Islet precursor cell (in vitro differentiated cells): ENCODE measurements around the gene GNB1.
A peak's percentile ranks its signal among the peaks of the same experiment; 100 is the strongest.

Experiments
- DNase-seq: peaks from one replicate; pipeline ENCODE4 v3.0.0-alpha.2; 2018

Gene GNB1

DNA sequence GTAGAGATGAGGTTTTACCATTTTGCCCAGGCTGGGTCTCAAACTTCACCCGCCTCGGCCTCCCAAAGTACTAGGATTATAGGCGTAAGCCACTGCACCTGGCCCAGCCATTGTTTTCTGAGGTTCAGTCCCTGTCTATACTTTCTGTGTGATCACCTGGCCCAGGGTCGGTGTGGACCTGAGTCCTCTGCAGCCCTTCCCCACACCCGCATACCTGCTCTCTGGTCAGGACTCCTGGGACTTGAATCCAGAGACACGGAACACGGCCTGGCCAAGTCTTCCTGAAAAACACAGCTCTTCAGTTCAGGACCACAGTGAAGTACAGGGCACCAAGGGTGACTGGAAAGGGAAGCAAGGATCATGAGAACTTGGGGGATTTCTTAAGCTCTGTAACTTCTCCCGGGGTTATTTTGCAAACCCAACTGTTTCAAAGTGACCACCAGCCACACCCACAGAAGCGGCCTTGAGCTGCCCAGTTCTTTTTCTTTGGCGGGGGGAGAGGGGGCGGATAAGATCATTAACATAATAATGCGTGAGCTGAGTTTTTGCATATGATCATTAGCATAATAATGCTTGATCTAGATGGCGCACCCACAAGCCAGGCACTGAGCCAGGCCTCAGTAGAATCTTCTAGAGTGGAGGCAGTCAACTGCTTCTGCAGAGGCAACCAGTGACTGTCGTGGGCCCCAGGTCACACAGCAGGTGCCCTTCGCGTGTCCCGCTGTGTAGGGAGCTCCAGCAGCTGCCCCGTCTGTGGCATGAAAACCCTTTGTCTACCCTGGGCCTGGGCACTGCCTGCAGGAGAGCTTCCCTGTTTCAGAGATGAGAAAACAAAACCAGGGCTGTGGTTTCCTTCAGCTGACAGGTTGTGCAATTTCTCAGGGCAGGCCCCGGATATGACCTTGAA lies 110.9 kb downstream of the GNB1 start:
- DNase-seq: no peak

DNA sequence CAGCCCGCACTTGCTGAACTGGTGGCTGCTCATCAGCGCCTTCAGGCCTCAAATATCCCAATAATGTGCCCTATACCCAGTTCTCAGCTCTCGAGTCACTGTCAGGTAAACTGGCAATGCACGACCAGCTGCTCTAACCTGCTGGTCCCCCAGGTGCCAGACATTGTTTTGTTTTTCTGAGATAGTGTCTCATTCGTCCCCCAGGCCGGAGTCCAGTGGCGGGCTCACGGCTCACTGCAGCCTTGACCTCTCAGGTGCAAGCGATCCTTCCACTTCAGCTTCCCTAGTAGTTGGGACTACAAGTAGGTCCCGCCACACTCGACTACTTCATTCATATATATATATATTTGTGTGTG lies 111.6 kb downstream of the GNB1 start:
- DNase-seq: no peak

DNA sequence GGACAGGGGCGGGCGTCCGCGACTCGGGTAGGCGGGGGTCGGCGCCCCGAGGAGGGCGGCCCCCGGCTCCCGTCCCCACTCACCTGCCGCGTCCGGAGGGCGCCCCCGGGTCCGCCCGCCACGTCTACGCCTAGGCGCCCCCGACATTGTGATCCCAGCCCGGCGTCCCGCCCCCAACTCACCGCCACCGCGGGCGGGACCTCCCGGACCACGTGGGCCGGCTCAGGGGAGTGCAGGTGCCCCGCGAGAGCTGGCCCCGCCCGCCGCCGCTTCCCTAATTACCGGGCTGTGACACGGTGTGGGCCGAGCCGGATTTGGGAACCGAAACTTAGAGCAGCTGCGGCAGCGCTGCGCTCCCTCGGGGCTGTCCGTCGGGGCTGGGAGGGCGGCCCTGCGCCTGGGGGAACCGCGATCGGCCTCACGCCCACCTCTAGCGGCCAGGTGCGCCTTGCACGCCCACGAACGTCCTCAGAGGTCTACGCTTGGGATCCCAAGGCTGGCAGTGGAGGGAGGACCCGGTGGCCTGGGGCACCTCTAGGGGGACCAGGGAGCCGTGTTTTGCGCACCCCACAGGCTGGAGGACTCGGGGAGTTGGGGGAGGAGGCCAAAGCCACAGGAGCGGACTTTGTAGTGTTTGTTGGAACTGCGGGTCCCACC lies 112.1 kb downstream of the GNB1 start:
- peak; percentile 91 for DNase-seq

DNA sequence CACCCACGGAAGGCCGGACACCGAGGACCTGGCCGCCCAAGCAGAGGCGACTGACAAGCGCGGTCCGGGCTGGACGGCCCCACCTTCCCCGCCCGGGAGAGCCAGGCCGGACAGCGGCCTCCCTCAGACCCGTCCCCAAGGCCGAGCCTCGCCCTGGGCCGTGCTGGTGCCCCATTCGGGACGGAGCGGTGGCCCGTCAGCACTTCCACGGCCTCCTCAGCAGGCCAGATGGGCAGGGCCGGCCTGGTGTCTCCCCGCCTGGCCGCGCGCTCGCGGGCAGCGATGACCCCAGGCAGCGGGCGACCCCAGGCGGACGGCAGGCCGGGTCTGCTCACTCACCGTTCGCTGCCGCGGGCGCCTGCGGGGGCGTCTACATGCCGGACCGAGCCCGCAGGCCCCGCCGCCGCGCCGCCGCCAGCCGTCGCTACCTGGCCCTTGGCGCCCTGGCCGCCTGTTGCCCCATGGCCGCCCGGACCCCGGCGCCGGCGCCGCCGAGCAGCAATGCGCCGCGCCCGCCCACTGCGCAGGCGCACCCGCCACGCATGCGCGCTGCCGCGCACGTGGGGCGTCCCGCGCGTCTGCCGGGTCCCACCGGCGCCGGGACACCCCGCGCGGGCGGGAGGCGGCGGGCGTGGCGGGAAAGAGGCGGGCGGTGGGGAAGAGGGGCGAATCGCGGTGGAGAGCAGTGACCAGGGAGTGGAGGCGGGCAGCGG lies 112.8 kb downstream of the GNB1 start, which contains the start of gene NADK:
TSS of gene NADK (minus strand) at position 521 of the 713 bp plus-strand sequence. CDS start 13,064 bp downstream, outside the sequence.
- DNase-seq: peak; percentile 78

DNA sequence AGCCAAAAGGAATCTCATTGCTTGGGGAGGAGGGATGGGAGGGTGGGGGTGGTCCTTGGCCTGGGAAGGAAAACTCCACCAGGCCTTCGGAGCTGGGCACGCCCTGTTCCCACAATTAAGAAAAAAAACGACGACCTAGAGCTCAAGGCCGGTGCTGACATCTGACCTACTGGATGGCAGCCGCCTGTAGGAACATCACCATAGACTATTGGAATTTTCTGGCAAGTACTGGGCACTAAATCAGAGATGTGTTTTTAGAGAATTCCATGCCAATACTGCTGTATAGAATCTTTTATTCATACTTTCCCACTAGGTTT lies 113.3 kb downstream of the GNB1 start:
- no peak for DNase-seq

DNA sequence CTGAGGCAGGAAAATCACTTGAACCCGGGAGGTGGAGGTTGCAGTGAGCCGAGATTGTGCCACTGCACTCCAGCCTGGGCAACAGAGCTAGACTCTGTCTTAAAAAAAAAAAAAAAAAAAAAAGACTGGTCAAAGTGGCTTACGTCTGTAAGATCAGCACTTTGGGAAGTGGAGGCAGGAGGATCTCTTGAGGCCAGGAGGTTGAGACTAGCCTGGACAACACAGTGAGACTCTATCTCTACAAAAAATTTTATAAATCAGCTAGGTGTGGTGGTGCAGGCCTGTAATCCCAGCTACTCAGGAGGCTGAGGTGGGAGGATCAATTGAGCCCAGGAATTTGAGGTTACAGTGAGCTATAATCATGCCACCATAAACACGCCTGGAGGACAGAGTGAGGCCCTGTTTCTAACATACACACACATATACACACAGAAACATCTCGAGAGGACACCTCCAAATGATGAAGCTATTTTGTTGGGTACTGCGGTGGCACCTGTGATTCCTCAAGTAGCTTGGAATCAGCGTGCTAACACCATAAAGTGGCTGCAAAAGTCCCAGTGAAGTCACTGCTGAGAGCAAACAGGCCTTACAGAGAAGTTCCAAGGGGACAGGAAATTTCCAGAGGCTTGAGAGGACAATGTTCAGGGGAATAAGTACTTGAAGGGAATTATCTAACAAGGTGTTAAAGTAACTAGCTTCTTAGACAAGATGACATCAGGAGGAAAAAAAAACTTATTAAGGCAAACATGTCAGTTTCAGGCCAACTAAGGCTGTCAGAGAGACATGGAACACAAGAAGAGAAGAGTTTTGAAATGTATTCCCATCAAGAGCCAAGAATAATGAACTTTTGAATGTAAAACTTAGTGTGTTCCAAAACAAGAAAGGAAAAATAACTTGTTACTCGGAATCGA lies 114.0 kb downstream of the GNB1 start:
- DNase-seq: no peak

DNA sequence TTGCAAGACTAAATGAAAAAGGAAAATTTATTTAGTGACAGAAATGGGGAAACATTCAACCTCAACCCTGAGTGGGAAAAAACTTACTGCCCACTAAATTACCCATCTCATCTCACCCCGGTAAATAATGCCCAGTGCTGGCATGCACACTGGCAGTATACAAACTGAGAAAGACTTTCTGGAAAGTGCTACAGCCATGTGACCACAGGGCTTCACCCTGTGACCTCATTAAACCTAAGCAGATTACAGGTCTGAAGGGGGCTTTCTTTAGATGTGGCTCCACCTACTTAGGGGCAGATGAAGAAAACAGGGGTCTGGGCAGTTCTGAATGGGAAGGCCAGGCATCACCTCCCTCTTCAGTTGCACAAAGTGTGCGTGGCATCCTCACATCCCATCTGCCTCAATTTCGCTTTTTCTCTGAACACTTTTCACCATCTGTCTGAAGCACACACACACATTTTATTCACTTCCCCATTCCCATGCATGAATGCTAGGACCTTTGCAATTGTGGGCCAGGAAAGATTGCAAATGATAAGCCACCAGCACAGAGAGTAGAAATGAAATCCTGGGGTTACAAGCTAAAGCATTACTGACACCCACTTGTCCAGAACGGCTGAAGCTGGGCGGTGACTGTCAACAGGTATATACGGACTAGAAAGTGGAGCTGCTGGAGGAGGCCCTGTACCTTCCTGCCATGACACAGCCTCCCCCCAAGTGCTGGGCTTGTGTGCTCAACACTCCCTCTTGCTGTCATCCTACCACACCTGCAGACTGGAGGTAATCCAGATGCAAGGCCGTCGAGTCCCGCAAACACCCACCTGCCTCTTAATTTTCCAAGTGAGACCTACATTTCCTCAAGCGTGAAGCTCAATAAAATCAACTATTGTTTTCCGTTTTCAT lies 115.3 kb downstream of the GNB1 start:
- DNase-seq: no peak

DNA sequence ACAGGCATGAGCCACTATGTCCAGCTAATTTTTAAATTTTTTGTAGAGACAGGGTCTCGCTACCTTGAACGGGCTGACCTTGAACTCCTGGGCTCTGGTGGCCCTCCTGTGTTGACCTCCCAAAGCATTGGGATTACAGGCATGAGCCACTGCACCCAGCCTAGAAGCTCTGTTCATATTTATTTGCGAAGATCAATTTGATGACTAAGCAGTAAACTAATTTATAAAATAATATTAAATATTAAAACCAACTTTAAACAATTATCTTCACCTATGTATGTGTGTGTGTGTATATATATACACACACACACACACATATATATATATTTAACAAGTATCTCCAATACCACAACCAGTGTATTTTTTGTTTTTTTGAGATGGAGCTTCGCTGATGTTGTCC lies 117.0 kb downstream of the GNB1 start:
- no peak for DNase-seq

DNA sequence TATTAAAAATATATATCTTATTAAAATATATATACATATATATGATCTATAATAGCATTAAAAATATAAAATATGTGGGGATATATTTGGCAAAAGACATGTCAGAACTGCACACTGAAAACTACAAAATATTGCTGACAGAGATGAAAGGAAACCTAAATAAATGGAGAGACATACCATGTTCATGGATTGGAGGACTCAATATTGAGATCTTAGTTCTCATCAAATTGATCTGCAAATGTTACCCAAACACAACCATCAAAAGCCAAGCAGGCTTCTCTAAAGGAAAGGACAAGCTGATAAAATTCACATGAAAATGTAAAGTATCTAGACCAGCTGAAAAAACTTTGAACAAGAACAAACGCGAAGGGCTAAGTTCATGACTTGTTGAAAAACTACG lies 119.8 kb downstream of the GNB1 start:
- DNase-seq: no peak

DNA sequence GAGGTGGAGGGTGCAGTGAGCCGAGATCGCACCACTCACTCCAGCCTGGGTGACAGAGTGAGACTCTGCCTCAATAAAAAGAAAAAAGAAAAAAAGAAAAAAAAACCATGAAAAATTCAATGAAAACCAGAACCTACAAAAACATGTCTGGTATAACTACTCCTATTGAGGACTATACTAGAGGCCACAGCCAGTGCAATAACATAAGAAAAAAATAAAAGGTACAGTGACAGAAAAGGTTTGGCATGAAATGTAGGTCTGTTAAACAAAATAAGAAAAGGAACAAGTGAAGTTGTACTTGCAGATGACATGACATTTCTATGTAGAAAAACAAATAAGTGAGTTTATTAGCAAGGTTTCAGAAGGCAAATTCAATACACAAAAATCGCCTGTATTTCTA lies 120.8 kb downstream of the GNB1 start:
- DNase-seq: no peak

DNA sequence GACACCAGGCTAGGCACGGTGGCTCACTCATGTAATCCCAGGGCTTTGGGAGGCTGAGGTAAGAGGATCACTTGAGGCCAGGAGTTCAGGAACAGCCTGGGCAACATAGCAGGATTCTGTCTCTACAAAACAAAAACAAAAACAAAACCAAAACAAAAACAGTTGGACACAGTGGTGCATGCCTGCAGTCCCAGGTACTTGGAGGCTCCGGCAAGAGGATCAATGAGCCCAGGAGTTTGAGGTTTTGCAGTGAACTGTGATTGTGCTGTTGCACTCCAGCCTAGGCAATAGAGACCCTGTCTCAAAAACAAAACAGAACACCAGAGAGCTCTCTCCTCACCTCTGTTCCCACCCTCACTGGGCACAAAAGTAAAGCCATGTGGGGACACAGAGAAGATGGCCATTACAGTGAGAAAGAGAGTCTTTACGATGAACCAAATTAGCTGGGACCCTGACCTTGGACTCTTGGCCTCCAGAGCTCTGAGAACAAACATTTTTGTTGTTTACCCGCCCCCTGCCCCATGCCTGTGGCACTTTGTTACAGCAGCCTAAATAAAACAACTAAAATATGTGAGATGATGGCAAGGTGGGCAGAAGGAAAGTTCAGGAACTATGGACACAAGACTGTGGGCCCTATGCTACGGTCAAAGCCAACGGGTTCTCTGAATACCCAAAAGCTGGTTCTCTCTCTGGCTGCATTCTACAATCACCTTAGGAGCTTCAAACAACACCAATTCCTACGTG lies 122.5 kb downstream of the GNB1 start:
- DNase-seq: no peak

DNA sequence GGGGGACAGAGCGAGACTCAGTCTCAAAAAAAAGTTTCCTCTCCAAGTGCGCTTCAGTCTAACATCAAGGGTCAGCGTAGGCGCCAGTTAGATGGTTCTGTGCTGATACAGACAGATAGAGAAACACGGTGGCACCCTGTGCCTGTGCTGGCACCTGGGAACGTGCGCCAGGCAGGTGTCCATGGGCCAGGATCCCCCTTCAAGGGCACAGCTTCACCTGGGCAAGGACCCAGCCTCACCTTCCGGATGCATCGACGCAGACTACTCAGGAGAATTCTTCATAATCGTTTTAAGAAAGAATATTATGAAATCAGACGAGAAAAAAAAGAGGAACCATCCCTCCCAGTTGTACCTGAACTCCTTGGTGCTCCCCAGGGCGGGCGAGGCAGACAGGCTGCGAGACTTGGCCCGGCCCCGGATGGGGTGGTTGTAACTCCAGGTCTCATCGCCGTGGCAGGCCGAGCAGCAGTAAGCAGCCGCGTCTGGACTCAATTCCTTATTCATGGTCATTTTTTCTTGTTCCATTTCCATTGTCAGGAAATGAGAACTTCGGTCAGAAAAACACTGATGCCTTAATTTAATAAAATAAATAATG lies 125.9 kb downstream of the GNB1 start:
- no peak for DNase-seq

DNA sequence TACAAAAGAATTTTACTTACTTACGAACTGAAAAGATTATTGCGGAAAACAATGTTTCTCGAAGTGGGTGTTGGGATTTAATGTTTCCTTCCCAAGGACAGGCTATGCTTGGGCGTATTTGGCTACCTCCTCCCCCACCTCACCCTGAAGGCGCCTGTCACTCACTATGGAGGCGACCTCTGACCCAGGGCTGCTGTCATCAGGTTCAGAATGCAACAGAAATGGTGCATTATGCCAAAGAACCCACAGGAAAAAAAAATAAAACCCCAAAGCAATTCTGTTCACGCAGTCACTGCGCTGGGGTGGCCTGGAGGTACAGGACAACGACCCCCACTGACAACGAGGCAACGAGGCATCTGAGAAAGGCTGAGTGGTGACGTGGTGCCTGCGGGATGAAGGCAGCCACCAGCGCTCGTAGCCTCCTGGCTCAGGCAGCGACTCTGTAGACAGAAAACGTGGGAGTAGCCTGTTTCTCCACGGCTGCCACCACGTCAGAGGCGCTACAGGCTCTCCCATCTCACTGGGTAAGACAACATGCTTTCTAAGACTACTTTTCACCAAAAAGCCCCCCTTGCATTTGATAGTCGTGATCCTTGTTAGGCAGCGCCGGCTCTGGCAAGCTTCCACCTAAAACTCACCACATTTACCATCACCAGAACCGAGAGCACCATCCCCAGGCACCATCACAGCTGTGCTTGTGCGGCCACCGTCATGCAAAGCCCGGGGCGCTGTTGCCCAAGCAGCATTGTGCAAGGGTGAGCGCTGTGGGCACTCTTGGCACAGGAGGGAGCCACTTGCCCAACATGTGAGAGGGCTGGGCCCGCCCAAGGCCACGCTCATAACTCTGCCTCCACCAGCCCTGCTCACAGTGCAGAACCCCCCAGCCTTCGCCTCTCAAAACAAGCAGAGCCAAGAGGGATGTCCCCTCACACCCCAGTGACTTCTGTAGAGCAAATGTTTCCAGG lies 126.9 kb downstream of the GNB1 start:
- DNase-seq: no peak

DNA sequence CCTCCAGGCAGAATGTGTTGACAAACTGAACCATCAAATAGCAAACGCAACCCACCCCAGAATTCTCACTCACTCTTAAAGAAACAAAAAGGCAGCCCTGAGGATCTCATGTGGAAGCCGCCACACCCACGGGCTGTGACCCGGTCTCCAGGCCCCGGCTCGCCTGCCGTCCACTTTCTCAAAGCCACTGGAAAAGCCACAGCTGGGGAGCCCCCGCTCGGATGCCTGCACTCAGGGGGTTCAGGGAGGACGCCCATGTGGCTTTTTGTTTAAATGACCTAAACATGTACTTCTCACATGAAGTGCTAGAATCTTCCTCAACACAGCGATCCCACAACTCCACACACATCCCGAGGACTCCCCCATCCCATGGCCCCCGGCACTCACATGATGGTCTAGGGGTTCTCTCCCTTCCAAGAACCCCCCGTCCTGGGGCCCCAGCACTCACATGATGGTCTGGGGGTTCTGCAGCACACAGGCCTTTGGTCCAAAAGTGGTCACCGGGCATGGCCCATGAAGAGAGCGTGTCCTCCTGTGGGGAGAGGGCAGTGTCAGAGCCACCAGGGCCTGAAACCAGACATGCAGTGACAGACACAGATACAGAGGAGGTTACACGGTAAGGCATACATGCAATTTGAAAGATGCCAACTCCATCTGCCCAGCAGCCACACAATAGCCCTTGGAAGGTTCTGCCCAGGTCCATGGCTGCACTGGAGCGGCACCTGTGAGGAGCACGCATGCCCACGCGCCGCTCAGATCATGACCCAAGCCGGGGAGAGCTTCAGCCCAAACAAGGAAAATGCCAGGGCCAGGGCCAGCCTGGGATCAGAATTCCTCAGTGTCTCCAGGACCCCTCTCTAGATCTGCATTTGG lies 129.1 kb downstream of the GNB1 start:
- DNase-seq: peak; percentile 44

DNA sequence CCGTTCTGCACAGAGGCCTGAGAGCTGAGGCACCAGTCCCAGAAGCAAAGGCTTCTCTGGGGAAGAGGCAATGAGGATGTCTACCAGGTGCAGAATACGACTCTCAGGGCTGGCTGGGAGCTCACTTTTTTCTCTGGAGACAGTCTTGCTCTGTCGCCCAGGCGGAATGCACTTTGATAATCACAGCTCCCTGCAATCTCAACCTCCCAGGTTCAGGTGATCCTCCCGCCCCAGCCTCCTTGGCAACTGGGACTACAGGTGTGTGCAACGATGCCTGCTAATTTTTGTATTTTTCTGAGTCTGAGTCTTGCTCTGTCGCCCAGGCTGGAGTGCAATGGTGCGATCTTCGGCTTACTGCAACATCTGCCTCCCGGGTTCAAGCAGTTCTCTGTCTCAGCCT lies 130.2 kb downstream of the GNB1 start:
- DNase-seq: peak; percentile 40

DNA sequence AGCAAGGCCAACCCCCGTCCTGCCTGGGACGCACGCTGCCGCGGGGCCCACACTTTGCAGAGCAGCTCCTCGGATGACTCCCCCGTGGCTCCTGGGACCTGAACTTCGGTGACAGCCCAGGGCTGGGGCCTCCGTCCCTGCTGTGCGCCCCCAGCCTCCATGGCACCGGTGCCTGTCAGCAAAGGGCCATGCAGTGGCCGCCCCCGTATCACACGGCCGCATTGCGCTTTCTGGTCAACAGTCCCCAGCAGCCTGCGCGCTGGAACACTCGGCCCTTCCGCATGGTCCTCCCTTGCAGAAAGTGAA lies 130.6 kb downstream of the GNB1 start:
- no peak for DNase-seq

DNA sequence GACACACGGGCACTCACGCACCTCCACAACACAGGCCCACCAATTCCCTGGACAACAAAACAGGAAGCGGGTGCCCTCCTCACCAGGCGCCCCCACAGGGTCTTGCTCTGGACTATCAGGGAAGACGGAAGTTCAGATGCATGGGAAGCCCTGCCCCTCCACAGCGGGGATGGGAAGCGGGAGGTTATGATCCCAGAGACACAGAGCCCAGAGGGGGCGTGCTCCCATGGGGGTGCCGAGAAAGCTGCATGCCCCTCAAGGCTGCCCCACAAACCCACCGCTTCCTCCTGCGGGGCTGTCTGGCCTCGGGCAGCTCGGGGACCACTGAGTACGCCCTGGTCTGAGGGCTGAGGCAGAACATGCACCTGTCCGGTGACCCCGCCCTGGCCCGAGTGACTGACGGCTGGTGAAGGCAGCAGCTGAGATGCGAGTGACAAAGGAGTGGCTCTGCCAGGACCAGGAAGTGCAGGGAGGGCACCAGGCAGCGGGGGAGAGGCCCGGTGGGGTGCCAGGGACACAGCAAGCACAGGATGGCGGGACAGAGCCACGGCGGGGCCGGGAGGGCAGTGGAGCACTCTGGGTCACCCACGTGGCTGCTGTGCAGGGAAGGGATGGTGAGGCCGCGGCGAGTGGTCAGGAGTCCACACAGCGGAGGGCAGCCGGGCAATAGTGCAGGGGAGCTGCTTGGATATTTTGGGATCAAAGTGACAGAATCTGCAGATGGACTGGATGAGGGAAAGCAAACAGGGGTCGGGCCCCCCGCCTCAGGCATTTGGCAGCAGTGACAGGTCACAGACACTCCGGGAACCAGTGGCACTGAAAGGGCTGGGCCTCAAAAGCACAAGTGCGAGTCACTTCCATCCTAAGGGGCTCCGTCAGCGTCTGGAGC lies 131.2 kb downstream of the GNB1 start:
- DNase-seq: peak; percentile 50
